Endothelial cell of umbilical vein (primary cell): ENCODE data around the gene UNC5CL.

Source experiments
- CTCF ChIP-seq, 2 donors: IDR thresholded peaks; 1 replicate in 1 of 2; 2 replicates in 1 of 2; pipeline ENCODE4 v1.5.1; 2011; ENCODE audit warnings: low read length in 2 of 2, mild to moderate bottlenecking in 2 of 2, moderate library complexity in 2 of 2, control low read depth in 1 of 2, inconsistent platforms in 1 of 2, low read depth in 1 of 2; ENCODE audit not compliant: insufficient read depth in 1 of 2; ENCODE audit errors: extremely low read depth in 1 of 2
- EZH2 ChIP-seq: IDR thresholded peaks from 2 replicates; pipeline ENCODE4 v1.6.1; 2012; ENCODE audit warnings: borderline replicate concordance, low read depth, mild to moderate bottlenecking, moderate library complexity, low read length, inconsistent platforms; ENCODE audit not compliant: severe bottlenecking
- JUN ChIP-seq: IDR thresholded peaks from 2 replicates; pipeline ENCODE4 v1.6.1; 2011; ENCODE audit warnings: borderline replicate concordance, low read depth; ENCODE audit not compliant: insufficient read length, insufficient read depth
- POLR2AphosphoS5 ChIP-seq: IDR thresholded peaks from 2 replicates; pipeline ENCODE4 v1.6.1; 2012; ENCODE audit warnings: low read depth, mild to moderate bottlenecking, control low read depth, low read length, moderate library complexity; ENCODE audit not compliant: insufficient read depth

- no peak for TF ChIP-seq CTCF (IDR thresholded peaks at IDR 0.05; ENCODE audit: extremely low read depth in 1 of 2, insufficient read depth in 1 of 2, low read depth in 1 of 2, low read length in 2 of 2)
- no peak for TF ChIP-seq POLR2AphosphoS5
- no peak for TF ChIP-seq EZH2
- no peak for TF ChIP-seq JUN
Measured at GRCh38 chr6:41040101-41040939, 1.3 kb upstream of the UNC5CL start.
